Measurements from ENCODE around the gene MBP.
"Not testable (repeated sequence)": the region's sequence is repeated elsewhere in the genome, so short reads cannot be mapped to it uniquely, and the experiment has no call there.

Gene MBP

DNA sequence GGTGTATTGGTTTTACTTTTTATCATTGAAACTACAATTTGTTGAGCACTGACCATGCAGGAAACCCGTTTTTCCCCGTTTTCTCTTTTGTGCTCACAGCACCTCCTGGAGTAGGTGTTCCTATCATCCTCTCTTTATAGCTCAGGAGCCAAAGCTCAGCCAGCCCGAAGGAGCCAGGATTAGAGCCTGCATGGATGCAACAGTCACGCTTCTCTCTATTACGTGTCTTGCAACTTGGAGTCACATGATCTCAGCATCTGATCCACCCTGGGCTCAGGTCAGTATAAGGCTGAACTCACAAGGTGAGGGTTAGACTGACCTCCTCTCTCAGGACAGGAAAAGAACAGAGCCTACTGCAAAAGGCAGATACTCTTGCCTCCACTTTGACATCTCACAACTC, 150.5 kb downstream of the MBP start:
- DNase-seq = no peak

DNA sequence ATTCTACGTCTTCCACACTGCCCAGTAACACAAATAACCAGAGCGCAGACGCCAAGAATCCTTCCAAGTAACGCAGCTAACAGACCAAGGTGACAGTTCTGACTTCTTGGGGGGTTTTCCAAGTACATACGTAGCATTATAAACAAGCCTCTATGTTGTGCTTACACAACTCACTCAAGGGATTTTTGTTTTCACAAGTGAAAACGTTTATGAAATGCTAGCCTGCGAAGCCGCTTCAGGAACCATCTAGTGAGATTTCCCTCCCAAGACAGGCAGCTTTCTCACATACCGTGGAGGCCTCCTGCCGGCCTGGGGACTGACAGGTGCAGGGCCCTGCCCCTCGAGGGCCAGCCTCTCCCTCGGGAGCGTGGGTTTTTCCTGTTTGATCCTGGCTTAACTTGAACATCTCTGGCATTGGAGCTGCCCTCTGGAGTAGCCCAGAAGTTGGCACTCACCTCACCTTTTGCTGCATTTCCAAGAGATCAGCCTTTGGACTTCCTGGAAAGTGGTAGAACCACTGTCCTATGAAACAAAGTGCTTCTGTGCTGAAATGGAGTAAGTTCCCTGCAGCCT, 151.1 kb downstream of the MBP start:
- DNase-seq = no peak

DNA sequence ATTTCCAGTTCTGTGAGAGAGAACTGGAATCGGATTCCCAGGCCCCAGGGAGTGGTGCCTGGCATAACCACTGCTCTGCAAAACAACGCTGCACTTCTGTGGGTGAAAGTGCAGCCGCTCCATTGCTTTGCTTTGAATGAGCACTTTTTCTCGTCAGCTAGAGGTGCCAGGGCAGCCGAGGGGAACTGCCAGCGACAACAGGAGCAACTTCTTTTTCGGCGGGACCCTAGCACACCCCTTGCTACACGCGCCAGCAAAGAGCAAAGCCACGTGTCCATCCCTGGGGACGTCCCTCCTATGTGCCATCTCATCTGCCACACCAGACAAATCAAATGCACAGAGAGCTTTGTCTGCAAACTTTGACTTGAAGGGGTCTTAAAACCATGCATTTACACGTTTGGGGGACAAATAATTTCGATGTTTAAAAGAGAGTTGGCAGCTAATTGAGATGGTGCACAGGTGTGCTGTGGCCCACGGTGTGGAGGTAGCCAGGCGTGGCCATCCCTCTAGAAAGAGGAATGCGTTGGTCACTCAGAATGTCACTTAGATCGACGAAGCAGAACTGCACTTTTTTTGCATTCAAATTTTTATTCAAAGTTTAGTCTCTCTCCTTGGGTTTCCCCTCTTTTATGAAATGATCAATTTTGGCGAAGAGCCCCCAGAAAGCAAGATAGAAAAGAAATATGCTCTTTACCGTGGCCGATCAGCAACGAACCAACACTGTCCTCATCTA, 151.8 kb downstream of the MBP start:
- DNase-seq = no peak

DNA sequence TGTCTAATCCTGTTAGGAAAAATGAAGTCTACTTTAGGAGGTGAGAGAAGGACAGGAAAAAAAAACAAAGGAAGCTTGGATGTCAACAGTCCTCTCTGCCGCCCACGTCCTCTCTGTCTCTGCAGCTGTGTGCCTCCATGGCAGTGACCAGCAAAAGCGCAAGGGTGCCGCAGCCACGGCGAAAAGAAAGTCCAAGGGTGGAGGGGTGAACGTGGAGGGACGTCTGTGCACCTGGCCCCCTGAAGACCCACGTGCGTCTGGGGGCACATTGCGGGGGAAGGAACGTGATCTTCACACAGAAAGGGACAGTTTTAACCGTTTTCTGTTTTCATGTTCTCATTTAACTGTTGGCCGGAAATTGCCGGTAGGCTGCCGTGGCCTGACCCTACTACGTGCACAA, 152.7 kb downstream of the MBP start:
- no peak for DNase-seq

DNA sequence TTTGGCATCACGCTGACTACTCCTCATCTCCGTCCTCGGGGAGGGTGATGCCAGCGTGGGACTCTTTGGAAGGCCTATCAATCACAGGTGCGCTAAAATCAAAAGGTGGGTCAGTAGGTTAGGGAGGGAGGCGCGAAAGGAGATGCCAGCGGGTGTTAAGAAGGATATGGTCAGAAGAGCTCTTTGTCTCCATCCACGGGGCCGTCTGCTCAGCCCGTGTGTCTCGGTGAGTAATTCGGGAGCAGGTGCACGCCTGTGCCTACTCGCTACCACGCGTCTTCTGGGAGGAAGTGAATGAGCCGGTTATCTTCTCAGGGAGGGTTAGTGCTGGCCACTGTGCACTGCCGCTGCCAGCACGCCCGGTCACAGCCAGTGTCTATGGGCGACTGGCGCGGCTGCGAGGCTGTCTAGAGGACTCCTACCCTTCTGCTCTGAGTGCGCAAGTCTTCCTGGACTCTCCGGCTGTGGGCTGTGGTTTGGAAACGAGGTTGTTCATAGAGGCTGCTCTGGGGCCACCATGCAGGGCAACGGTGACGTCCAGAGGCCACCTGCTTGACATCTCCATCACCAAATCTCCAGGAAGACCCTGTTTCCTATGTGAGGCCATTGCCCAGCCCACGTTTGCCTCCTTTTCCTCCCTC, 153.4 kb downstream of the MBP start:
- DNase-seq = no peak

DNA sequence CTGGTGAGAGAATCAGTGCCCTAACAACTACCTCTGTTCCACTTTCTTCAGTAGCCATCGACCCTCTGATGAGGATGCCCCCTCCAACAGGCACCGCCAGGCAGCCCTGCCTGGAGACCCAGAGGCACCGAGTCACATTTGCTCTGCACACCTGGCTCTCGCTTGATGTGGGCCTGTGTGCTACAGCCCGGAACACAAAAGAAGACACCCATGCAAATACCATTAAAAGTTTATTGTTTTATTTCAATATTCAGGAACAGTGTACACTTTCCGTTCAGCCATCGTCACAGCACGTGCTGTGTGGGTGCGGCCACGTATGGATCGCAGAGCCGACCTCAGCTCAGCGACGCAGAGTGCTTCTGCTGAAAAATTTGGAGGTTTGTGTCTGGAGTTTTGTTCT, 154.0 kb downstream of the MBP start:
- DNase-seq = no peak

DNA sequence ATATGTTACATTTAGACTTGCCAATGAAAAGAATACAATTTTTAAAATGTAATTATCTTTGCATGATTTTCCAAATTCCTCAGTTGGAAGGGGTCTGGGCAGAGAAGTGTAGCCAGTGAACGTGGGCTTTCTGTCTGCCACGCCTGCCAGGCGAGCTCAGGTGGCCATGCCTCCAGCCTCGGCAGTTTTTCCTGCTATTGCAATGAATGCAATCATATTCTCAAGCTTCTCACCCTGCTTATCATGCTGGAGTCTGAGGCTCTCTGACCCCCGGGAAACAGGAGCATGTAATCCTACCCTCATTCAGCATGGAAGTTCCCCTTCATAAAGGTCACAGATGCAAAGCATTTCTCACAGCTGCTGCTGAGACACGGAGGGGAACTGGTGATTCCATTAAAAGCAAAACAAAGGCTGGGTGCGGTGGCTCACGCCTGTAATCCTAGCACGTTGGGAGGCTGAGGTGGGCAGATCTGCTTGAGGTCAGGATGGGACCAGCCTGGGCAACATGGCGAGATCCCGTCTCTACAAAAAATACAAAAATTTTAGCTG, 154.8 kb downstream of the MBP start:
- DNase-seq = no peak

DNA sequence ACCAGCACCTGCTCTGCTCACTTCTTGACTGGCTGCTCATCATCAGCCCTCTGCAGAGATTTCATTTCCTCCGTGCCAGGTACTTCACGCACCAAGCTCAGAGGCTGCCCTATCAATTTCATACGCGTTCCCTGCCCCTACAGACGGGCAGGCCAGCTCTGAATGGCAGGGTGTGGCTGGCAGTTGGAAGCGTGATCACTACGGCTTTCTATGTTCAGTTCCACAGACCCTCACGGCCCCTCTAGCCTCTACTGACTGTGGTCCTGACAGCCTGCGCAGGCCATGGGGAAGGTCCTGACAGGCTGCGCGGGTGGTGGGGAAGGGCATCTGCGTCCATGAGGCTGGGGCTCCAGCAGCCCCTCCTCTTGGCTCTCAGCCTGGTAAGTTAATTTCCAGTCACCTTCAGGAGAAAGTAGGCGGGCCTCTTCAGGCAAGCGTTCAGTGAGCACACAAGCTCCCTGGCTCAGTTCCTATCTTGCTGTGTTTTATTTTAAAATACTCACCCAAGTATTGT, 155.4 kb downstream of the MBP start:
- no peak for DNase-seq

DNA sequence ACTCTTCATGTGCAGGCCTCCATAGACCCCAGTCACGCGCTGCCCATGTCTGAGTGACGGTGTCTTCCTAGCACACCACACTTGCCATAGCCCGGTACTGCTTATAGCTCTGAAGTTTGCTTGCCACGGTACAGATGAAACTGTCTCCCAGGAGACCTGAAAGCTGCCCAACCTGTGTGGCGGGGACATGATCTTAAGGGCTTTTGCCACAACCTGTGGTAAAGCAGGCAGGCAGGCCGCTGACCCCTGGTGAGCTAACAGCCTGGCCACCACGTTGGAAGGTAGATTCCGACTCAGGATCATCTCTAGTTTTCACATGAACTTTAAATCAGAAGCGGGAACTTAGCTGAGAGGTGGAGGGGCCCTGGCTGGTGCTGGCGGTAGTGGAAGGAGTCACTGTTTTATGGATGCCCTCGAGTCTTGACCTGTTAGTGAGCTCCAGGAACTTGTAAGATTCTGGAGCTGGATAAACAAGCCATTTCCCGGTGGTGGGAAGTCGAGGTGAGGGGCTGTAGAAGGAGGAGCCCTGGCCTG, 156.9 kb downstream of the MBP start:
- DNase-seq = no peak

DNA sequence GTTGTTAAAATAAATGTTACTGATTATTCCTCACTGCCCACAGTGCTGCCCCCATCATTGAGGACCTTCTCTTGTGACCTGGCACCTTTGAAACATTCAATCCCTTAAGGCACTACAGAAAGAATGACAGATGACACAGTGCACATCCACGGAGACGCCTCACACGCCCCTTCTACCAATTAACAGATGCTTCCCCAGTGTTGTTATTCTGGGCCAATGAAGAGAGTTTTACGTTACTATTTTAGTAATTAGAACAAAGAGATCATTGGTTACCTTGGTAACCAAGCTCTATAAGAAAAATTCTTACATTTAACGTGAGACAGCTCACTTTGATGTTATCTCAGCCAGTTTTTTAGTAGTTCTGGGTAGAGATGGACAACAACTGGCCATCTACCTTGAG, 158.2 kb downstream of the MBP start:
- DNase-seq = no peak

DNA sequence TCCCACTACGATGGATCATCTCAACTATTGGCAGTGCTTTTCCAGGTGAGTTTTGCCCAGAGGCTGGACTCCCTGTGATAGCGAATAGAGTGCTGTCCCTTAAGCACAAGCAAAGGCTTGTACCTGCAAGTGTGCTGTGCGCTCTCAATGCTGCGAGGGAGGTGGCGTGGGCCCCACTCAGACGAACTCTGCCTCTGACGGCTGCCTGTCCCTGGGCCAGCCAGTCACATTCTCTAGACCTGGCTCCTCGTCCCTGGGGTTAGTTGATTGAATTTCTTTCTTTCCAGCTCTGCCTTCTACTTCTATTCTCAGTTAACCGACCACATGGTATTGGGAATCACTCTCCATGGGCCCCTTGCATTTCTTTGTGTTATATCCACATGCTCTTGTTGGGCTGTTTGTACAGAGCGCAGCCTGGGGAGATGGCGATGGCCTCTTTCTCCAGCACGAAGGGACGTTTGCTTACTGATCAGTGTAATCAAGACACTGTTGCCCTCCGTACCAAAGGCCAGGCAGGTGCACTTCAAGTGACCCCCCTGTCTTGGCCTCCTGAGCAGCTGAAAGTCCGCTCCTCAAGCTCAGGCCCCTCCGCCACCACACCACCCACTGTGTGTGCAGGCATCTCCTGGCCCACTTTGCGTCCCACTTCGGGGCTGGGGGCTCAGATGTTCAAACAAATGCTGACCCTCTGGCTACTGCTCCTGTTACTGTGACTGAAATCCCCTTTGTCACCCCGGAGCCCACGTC, 158.9 kb downstream of the MBP start:
- no peak for DNase-seq

DNA sequence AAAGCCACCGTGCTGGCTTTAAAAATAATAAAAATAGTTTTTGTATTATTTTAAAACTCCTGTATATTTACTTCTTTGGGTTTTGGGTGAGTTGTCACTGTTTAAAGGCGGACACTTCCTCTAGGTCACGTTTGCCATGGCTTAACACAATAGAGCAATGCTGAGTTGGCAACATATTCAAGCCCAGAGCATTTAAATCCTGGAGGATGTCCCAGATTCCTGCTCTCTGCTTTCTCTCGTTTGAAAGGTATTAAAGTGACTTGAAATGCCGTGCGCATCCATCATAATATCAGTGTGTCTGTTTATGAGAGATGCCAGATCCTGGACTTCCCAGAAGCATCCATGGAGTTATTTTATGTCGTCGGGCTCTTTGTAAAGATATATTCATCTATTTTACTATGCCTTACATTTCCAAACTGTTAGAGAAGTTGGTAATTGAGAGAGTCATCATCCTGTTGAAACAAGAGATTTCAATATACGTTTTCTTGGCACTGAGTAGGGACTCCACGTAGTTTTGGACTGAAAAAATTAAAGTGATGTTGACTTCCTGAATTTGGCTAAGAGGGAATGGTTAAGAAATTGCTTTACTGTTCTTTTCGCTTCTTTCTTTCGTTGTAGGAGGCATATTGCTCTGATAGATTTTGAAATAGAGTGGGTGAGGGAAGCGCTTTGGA, 159.6 kb downstream of the MBP start:
- DNase-seq = no peak

DNA sequence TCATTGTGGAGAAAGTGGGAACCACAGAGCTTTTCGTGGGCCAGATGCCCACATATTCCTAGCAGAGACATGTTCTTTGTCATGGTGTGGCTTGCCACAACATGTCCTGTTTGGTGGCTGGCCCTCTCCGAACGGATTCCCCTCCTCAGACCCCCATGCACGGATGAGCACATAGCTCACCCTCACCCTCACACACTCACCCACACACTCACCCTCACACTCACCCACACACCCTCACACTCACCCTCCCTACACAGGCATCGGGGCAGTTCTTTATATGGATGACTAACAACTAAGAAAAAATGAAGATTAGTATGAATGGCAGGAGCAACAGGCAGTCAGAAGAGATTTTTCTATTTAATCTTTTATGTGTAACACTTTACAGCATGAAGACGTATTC, 160.3 kb downstream of the MBP start:
- DNase-seq = no peak

DNA sequence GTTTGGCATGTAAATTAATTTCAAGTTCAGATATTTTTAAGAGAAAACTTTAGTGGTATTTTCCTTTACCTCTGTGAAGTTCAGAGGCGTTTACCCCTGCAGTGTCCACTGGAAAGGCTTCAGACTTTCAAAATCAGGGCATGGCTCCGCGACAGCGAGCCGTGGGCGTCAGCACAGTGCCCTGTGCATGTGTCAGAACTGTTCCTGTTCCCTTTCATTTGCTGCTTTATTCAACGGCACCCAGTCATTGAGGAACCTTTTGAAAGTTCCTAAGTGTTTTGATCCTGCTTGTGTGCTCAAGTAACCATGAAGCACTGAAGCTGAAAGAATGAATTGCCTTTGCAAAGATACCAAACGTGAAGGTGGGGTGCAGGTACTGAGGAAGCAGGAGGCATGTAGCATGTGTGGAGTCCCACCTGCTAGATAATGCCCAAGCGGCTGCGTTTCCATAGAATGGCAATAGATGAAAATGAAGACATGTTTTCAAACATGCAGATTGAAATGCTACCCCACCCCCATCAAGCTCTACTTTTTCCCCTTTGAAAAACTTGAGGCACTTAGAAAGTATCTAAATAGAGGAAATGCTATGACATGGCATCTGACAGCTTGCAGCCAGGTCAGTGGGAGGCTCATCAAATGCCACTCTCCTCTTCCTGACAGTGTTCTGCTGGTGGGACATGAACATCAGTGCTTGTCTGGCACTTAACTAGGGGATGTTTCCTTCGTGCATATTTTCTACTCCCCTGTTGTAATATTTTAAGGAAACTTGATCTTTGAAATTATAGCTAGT, 161.6 kb downstream of the MBP start:
- DNase-seq = no peak

DNA sequence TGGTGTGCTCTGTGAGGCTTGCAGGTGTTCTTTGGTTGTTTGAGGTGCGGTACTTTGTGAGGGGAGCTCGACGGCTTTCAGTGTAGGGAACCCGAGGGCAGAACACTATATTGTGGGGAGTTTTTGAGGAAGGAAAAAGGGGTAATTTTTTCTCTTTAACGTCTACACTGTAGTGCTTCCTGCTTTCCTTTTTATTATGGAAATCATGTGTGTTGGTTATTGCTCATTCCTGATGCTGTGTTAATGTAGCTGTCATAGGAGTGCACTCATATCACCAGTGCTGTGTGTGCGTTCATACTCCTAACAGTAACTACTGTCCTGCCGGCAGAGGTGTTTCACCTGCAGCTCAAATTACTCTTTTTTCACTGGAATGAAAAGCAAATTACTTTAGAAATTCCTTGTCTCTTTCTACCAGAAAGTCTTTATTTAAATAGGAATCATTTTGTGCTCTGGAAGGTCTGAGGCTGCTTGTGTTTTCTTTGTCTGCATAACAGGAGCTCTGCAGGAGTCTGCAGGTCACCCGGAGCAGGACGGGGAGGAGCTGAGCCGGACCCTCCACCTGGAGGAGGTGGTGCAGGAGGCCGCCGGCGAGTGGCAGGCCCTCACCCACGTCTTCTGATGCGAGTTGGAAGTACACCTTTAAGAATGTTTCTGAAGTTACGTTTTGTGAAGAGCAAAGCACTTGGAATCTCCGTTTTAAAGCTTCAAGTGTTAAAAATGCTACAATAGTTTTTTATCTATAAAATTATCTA, 164.7 kb downstream of the MBP start:
- DNase-seq = no peak

DNA sequence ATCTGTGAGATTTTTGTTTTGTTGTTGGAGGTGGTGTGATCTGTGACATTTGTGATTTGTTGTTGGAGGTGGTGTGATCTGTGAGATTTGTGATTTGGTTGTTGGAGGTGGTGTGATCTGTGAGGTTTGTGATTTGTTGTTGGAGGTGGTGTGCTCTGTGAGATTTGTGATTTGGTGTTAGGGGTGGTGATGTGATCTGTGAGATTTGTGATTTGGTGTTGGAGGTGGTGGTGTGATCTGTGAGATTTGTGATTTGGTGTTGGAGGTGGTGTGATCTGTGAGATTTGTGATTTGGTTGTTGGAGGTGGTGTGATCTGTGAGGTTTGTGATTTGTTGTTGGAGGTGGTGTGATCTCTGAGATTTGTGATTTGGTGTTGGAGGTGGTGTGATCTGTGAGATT, 165.3 kb downstream of the MBP start:
- not testable (repeated sequence) for DNase-seq

DNA sequence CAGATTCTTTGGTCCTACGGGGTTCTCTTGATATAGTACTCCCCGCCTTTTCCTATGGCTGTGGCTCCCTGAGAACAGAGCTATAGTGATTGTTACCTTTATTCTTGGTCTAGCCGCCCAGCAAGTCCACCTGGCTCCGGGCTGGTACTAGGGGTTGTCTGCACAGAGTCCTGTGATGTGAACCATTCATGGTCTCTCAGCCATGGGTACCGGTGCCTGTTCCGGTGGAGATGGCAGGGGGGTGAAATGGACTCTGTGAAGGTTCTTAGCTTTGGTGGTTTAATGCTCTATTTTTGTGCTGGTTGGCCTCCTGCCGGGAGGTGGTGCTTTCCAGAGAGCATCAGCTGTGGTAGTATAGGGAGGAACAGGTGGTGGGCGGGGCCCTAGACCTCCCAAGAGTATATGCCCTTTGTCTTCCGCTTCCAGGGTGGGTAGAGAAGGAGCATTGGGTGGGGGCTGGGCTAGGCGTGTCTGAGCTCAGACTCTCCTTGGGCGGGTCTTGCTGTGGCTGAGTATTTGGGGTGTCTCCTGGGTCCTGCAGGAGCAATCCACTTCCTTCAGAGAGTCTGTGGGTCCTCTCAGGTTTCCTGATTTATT, 166.9 kb downstream of the MBP start:
- not testable (repeated sequence) for DNase-seq

DNA sequence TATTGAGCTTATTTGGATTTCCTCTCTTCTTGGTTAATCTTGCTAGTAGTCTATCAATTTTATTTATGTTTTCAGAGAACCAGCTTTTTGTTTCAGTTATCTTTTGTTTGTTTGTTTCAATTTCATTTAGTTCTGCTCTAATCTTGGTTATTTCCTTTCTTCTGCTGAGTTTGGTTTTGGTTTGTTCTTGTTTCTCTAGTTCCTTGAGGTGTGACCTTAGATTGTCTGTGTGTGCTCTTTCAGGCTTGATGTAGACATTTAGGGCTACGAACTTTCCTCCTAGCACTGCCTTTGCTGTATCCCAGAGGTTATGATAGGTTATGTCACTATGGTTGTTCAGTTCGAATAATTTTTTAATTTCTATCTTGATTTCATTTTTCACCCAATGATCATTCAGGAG, 168.6 kb downstream of the MBP start:
- no peak for DNase-seq

DNA sequence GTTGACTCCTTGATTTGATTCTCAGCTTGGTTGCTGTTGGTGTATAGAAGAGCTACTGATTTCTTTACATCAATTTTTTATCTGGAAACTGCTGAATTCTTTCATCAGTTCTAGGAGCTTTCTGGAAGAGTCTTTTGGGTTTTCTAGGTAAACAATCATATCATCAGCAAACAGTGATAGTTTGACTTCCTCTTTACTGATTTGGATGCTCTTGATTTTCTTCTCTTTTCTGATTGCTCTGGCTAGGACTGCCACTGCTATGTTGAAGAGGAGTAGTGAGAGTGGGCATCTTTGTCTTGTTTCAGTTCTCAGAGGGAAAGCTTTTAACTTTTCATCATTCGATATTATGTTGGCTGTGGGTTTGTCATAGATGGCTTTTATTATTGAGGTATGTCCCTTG, 169.7 kb downstream of the MBP start:
- DNase-seq = no peak

DNA sequence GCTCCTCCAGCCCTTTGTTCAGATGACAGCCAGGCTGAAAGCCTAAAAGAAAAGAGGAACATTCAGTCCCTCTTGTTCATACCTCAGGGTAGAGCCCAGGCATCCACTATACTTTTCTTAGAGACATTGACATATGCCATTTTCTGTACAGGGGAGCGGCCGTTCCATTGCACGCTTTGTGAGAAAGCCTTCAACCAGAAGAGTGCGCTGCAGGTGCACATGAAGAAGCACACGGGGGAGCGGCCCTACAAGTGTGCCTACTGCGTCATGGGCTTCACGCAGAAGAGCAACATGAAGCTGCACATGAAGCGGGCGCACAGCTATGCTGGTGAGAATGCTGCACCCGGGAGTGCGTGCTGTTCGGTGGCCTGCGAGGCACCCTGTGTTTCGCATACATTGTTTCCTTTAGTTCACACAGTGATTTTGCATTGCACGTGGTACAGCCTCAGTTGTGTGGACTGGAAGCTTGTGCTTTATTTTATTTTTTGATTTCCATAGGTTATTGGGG, 172.0 kb downstream of the MBP start:
- DNase-seq = no peak
